ENCODE data around the gene FARP1.

Gene FARP1

GRCh38 chr13:98363326-98363725 is 220.4 kb downstream of the FARP1 start:
- no peak for TF ChIP-seq CTCF (IDR thresholded peaks at IDR 0.05; ENCODE audit: borderline replicate concordance, control extremely low read depth, extremely low read depth, insufficient read depth, missing control alignments)
- no peak for DNase-seq (ENCODE audit: low spot score)
- in situ Hi-C loops (cut with MboI; ENCODE audit: low sequenced_read_pairs, unreplicated experiment) = no loop called here

- no peak for DNase-seq (ENCODE audit: low spot score)
- in situ Hi-C loops (cut with MboI; ENCODE audit: low sequenced_read_pairs, unreplicated experiment) = no loop called here
- no peak for TF ChIP-seq CTCF (IDR thresholded peaks at IDR 0.05; ENCODE audit: borderline replicate concordance, control extremely low read depth, extremely low read depth, insufficient read depth, missing control alignments)
Observed at GRCh38 chr13:98364179-98364578, 221.3 kb downstream of the FARP1 start.

- no peak for TF ChIP-seq CTCF (IDR thresholded peaks at IDR 0.05; ENCODE audit: borderline replicate concordance, control extremely low read depth, extremely low read depth, insufficient read depth, missing control alignments)
- in situ Hi-C loops (cut with MboI; ENCODE audit: low sequenced_read_pairs, unreplicated experiment) = no loop called here
- DNase-seq (ENCODE audit: low spot score) = no peak
Observed at GRCh38 chr13:98364647-98365046, 221.8 kb downstream of the FARP1 start.

GRCh38 chr13:98365302-98365701 is 222.4 kb downstream of the FARP1 start:
- DNase-seq (ENCODE audit: low spot score) = no peak
- in situ Hi-C loops (cut with MboI; ENCODE audit: low sequenced_read_pairs, unreplicated experiment) = no loop called here
- no peak for TF ChIP-seq CTCF (IDR thresholded peaks at IDR 0.05; ENCODE audit: borderline replicate concordance, control extremely low read depth, extremely low read depth, insufficient read depth, missing control alignments)

- in situ Hi-C loops (cut with MboI; ENCODE audit: low sequenced_read_pairs, unreplicated experiment) = no loop called here
Observed at GRCh38 chr13:98366010-98366409, 223.1 kb downstream of the FARP1 start.

GRCh38 chr13:98366443-98366842 is 223.5 kb downstream of the FARP1 start:
- no peak for TF ChIP-seq CTCF (IDR thresholded peaks at IDR 0.05; ENCODE audit: borderline replicate concordance, control extremely low read depth, extremely low read depth, insufficient read depth, missing control alignments)
- in situ Hi-C loops (cut with MboI; ENCODE audit: low sequenced_read_pairs, unreplicated experiment) = no loop called here
- no peak for DNase-seq (ENCODE audit: low spot score)

More at GRCh38 chr13:98366010-98366409, 223.1 kb downstream of the FARP1 start:
- no peak for DNase-seq (ENCODE audit: low spot score)
- TF ChIP-seq CTCF (IDR thresholded peaks at IDR 0.05; ENCODE audit: borderline replicate concordance, control extremely low read depth, extremely low read depth, insufficient read depth, missing control alignments) = no peak

- no peak for DNase-seq (ENCODE audit: low spot score)
- TF ChIP-seq CTCF (IDR thresholded peaks at IDR 0.05; ENCODE audit: borderline replicate concordance, control extremely low read depth, extremely low read depth, insufficient read depth, missing control alignments) = no peak
- in situ Hi-C loops (cut with MboI; ENCODE audit: low sequenced_read_pairs, unreplicated experiment) = no loop called here
Observed at GRCh38 chr13:98366959-98367358, 224.1 kb downstream of the FARP1 start.
